Mucosa of stomach (tissue), 1 donor: ENCODE measurements around the gene PRTFDC1.
"Not testable (repeated sequence)": the region's sequence is repeated elsewhere in the genome, so short reads cannot be mapped to it uniquely, and the experiment has no call there.

Experiments used
- H3K27me3 ChIP-seq: one replicate; pipeline ENCODE4 v1.7.0; 2013; ENCODE audit warnings: mild to moderate bottlenecking, low read length; ENCODE audit not compliant: control insufficient read depth, insufficient read depth
- H3K36me3 ChIP-seq: one replicate; pipeline ENCODE4 v1.7.0; 2013; ENCODE audit warnings: low read length; ENCODE audit not compliant: control insufficient read depth, insufficient read depth
- H3K4me1 ChIP-seq: one replicate; pipeline ENCODE4 v1.7.0; 2013; ENCODE audit warnings: mild to moderate bottlenecking, low read length; ENCODE audit not compliant: control insufficient read depth, insufficient read depth
- H3K4me3 ChIP-seq: one replicate; pipeline ENCODE4 v1.7.0; 2013; ENCODE audit warnings: low read length
- H3K9ac ChIP-seq: one replicate; pipeline ENCODE4 v1.7.0; 2013; ENCODE audit warnings: mild to moderate bottlenecking, low read length, moderate library complexity
- H3K9me3 ChIP-seq: one replicate; pipeline ENCODE4 v1.7.0; 2013; ENCODE audit warnings: mild to moderate bottlenecking, low read length, moderate library complexity; ENCODE audit not compliant: control insufficient read depth
- donor health status: Pancreatic carcinoma.

PRTFDC1 gene

DNA sequence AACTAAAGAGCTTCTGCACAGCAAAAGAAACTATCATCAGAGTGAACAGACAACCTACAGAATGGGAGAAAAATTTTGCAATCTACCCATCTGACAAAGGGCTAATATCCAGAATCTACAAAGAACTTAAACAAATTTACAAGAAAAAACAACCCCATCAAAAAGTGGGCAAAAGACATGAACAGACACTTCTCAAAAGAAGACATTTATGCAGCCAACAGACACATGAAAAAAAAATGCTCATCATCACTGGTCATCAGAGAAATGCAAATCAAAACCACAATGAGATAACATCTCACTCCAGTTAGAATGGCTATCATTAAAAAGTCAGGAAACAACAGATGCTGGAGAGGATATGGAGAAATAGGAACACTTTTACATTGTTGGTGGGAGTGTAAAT is 27.9 kb downstream of the PRTFDC1 start:
- not testable (repeated sequence) for H3K9ac ChIP-seq, H3K4me3 ChIP-seq, H3K9me3 ChIP-seq, H3K27me3 ChIP-seq, H3K4me1 ChIP-seq, H3K36me3 ChIP-seq

DNA sequence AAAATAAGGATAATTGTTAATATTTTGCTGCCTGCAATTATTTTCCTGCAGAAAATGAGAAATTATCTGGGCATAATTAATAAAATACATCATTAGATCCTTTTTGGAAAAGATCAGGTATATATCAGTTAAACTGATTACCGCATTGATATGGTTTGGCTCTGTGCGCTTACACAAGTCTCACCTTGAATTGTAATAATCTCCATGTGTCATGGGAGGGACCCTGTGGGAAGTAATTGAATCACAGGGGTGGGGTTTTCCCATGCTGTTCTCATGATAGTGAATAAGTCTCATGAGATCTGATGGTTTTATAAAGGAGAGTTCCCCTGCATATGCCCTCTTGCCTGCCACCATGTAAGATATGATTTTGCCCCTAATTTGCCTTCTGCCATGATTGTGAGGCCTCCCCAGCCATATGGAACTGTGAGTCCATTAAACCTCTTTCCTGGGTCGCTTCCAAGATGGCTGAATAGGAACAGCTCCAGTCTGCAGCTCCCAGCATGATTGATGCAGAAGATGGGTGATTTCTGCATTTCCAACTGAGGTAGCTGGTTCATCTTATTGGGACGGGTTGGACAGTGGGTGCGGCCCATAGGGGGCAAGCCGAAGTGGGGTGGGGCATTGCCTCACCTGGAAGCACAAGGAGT is 30.1 kb downstream of the PRTFDC1 start:
- not testable (repeated sequence) for H3K9ac ChIP-seq, H3K36me3 ChIP-seq, H3K27me3 ChIP-seq, H3K9me3 ChIP-seq, H3K4me3 ChIP-seq, H3K4me1 ChIP-seq

DNA sequence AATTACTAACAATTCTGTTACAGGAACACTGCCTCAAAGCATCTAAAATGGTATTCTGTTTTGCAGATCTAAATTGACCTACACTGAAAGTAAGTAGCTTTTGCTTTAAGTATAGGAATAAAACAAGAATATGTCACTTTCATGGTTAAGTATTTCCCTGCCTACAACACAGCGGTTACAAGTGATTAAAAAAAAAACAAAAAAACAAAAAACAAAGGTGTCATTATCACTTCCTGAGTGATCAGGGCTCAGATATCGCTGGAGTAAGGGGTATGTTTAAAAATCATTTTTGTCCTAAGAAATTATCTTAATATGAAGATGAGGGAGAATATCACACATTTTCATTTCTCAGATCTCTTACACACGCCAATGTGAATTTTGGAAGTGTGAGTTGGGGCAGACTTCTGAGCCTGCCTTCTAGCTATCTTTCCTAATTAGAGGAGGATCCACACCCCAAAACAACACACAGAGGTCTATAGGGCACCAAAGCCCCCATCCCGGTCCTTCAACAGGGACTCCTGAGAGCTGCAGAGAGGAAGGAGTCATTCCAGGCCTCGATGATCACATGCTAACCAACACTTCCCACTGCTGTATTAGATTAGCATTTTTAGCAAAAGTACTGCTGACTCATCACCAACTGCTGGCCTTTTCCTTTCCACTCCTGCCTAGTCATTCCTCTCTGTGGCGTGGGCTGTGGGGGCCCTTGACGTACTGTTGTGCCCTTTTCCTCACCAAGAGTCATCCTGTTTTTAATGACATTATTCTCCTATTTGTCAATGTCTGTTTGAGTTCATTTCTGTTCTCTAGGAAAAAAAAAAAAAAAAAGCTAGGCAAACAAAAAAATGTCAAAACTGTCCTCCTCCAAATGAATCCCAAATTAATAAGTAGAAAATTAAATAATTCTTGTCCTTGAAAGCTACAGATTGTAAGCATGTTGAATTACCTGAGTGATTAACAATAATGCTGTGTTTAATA is 31.2 kb downstream of the PRTFDC1 start:
- Histone ChIP-seq H3K27me3 (no peaks in the 10 kb centered on the region), H3K36me3 (no peaks in the 10 kb centered on the region), H3K9ac (no peak overlapping the region), H3K4me3 (no peak overlapping the region), H3K4me1 (peaks cover 7% of the 10 kb centered on the region), H3K9me3 (no peaks in the 10 kb centered on the region)

DNA sequence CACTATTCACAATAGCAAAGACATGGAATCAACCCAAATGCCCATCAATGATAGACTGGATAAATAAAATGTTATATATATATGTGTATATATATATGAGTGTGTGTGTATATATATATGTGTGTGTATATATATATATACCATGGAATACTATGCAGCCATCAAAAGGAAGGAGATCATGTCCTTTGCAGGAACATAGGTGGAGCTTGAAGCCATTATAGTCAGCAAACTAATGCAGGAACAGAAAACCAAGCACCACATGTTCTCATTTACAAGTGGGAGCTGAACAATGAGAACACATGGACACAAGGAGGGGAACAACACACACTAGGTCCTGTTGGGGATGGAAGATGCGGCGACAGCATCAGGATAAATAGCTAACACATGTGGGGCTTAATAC is 32.2 kb downstream of the PRTFDC1 start:
- not testable (repeated sequence) for H3K36me3 ChIP-seq, H3K27me3 ChIP-seq, H3K4me1 ChIP-seq, H3K9me3 ChIP-seq, H3K4me3 ChIP-seq, H3K9ac ChIP-seq

DNA sequence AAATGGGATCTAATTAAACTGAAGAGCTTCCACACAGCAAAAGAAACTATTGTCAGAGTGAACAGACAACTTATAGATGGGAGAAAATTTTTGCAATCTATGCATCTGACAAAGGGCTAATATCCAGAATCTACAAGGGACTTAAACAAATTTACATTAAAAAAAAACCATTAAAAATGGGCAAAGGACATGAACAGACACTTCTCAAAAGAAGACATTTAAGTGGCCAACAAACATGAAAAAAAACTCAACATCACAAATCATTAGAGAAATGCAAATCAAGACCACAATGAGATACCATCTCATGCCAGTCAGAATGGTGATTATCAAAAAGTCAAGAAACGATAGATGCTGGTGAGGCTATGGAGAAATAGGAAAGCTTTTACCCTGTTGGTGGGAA is 32.8 kb downstream of the PRTFDC1 start:
- H3K9ac ChIP-seq, H3K4me3 ChIP-seq: not testable (repeated sequence)

DNA sequence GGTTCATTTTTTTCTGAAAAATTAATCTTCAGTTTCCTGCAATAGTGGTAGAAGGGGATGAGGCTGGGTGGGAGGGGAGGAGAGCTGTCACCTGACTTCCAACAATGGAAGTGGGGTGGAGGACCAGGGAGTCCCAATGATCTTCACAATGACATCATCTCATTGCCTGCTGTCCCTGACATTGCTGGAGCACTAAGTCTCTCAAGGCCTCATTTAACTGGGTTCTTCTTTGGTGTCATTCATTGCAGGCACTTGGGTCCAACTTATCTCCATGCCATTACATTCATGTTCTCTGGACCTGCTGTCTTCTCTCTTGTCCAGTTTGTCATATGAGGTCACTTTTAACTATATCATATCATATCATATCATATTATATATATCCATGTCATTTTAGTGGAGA is 34.4 kb downstream of the PRTFDC1 start:
- Histone ChIP-seq H3K9me3 (no peaks in the 10 kb centered on the region), H3K9ac (no peak overlapping the region), H3K36me3 (no peaks in the 10 kb centered on the region), H3K4me1 (peaks cover 13% of the 10 kb centered on the region), H3K4me3 (no peak overlapping the region), H3K27me3 (no peaks in the 10 kb centered on the region)

More for the DNA sequence above, 32.8 kb downstream of the PRTFDC1 start:
- H3K36me3 ChIP-seq, H3K27me3 ChIP-seq, H3K9me3 ChIP-seq, H3K4me1 ChIP-seq: not testable (repeated sequence)

DNA sequence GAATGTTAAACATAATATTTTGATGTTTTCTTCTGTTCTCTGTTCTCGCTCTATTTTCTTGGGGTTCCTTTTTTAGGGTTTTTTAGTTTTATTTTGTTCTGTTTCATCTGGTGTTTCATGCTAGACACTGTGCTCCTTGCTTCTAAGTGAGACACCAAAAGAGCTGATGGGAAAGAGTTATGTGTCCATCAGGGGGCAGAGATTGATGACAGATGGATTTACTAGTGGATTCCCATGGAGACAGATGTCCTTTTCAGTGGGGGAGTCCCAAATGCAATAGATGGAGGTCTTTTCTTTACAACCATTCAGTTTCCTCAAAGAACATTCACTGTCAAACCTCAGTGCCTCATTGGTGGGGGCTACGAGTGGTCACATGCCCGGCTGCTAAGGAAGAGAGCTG is 34.9 kb downstream of the PRTFDC1 start:
- peaks cover 13% of the 10 kb centered on the region for H3K4me1 ChIP-seq
- no peaks in the 10 kb centered on the region for H3K36me3 ChIP-seq
- no peaks in the 10 kb centered on the region for H3K27me3 ChIP-seq
- no peaks in the 10 kb centered on the region for H3K9me3 ChIP-seq
- no peak overlapping the region for H3K4me3 ChIP-seq
- H3K9ac ChIP-seq: no peak overlapping the region

DNA sequence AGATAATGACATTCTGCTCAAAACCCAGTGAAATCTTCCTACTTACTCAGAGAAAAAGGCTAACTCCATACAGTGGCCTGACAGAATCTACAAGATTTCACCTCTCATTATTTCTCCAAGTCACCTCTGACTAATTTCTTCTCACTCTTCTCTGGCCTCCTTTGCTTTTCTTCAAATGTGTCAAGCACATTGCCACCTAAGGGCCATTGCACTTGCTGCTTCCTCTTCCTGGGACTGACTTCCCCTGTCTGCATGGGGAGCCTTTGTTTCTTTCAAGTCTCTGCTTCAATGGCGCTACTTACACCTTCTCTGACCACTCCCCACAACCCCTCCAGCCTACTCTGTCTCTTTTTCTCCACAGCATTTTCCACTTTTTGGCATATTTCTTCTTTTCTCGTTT is 36.0 kb downstream of the PRTFDC1 start:
- Histone ChIP-seq H3K4me1 (peaks cover 10% of the 10 kb centered on the region), H3K4me3 (no peak overlapping the region), H3K9me3 (no peaks in the 10 kb centered on the region), H3K9ac (no peak overlapping the region), H3K36me3 (no peaks in the 10 kb centered on the region), H3K27me3 (no peaks in the 10 kb centered on the region)

DNA sequence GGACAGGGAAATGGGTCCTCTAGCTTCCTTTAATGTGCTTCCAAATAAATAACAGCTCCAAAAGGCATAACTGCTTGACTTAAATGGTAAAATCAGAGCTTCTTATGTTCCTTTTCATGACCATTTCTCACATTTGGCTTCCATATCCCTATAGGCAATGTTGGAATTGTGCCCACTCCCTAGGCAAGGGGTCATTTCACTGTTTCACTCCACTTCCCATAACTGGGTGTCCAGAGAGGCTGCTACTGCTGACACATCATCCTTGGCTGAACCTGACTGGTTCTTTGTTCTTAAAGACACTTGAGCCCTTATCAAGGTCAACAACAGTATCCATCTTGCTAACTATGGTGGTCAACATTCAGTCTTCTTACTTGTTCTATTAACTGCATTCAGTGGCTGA is 37.1 kb downstream of the PRTFDC1 start:
- H3K9ac ChIP-seq: no peak overlapping the region
- no peaks in the 10 kb centered on the region for H3K36me3 ChIP-seq
- H3K4me1 ChIP-seq: peaks cover 6% of the 10 kb centered on the region
- H3K9me3 ChIP-seq: no peaks in the 10 kb centered on the region
- H3K4me3 ChIP-seq: no peak overlapping the region
- no peaks in the 10 kb centered on the region for H3K27me3 ChIP-seq

DNA sequence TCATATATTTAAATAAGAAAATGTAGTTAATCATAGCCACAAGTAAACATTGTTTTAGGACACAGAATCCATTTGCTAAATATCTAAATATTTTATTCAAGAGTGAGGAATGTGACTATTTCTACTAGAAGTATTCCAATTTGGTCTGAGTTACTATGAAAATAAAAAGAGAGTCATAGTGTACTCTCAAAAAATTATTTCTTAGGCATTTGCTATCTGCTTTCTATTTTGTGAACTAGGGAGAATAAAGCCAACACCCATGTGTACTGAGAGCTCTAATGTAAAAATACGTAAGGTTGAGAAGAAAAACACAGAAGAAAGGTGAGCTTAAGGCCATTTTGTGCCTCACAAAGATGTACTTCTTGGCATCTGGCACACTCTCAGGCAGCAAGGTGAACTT is 38.3 kb downstream of the PRTFDC1 start:
- Histone ChIP-seq H3K4me3 (no peak overlapping the region), H3K4me1 (peaks cover 6% of the 10 kb centered on the region), H3K27me3 (no peaks in the 10 kb centered on the region), H3K9ac (no peak overlapping the region), H3K9me3 (no peaks in the 10 kb centered on the region), H3K36me3 (no peaks in the 10 kb centered on the region)

DNA sequence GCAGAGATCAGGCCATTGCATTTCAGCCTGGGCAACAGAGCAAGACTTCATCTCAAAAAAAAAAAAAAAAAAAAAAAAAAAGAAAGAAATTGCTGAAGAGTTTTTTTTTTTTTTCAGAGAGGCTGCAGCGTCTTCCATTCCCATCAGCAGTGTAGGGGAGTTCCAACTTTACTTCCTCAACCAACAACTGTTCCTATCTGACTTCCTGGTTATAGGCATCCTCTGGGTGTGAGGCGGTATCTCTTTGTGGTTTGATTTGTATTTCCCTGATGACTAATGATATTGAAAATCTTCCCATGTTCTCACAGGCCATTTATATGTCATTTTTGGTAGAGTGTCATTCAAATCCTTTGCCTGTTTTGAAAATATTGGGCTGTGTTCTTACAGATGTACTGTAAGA is 40.2 kb downstream of the PRTFDC1 start:
- Histone ChIP-seq H3K4me1 (peaks cover 13% of the 10 kb centered on the region), H3K4me3 (no peak overlapping the region), H3K36me3 (no peaks in the 10 kb centered on the region), H3K9me3 (no peaks in the 10 kb centered on the region), H3K9ac (no peak overlapping the region), H3K27me3 (no peaks in the 10 kb centered on the region)

DNA sequence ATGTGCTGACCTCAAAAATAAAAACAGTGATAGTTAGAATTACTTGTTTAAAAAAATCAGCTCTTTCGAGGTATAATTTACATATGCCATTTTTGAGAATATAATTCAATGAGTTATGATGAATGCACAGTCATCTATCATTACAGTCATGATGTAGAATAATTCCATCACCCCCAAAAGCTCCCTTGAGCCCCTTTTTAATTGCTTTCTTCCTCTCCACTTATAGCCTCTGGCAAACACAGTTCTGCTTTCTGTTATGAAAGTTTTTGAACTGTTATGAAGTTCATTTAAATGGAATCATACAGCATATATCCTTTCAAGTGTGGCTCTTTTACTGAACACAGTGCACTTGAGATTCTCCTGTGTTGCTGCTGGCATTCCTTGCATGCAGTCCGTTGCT is 41.4 kb downstream of the PRTFDC1 start:
- Histone ChIP-seq H3K9ac (no peak overlapping the region), H3K4me1 (peaks cover 13% of the 10 kb centered on the region), H3K4me3 (no peak overlapping the region), H3K9me3 (no peaks in the 10 kb centered on the region), H3K27me3 (no peaks in the 10 kb centered on the region), H3K36me3 (no peaks in the 10 kb centered on the region)
